ENCODE measurements around the gene TNFAIP8L2.
"Not testable (repeated sequence)": the region's sequence is repeated elsewhere in the genome, so short reads cannot be mapped to it uniquely, and the experiment has no call there.

The TNFAIP8L2 gene

GRCh38 chr1:151176514-151177045 is 20.1 kb downstream of the TNFAIP8L2 start:
- in situ Hi-C loops (cut with MboI; ENCODE audit: low sequenced_read_pairs, unreplicated experiment), result no loop called here

DNA sequence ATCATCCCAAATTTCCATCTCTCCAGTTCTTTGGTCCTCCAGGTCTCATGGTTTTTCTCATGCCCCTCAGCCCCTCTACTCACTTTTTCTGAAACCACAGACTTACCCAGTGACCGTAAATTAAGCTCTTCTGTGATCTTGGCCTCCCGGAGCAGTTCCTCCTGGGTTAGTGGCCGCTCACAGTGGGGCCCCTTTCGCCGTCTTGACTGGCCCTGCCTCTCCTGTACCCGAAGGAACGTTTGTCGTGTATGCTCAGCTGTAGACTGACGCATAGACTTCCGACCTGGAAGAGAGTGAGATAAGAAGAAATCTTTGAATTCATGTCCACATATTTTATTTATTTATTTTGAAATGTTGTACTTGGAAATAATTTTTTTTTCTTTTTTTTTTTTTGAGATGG is 27.8 kb downstream of the TNFAIP8L2 start:
- DNase-seq (ENCODE audit: low spot score), result no peak
- TF ChIP-seq CTCF (IDR thresholded peaks at IDR 0.05; ENCODE audit: borderline replicate concordance, control extremely low read depth, extremely low read depth, insufficient read depth, missing control alignments), result no peak
- in situ Hi-C loops (cut with MboI; ENCODE audit: low sequenced_read_pairs, unreplicated experiment), result no loop called here

More at GRCh38 chr1:151176514-151177045, 20.1 kb downstream of the TNFAIP8L2 start:
- DNase-seq (ENCODE audit: low spot score), result no peak
- TF ChIP-seq CTCF (IDR thresholded peaks at IDR 0.05; ENCODE audit: borderline replicate concordance, control extremely low read depth, extremely low read depth, insufficient read depth, missing control alignments), result no peak

- no peak for TF ChIP-seq CTCF (IDR thresholded peaks at IDR 0.05; ENCODE audit: borderline replicate concordance, control extremely low read depth, extremely low read depth, insufficient read depth, missing control alignments)
- in situ Hi-C loops (cut with MboI; ENCODE audit: low sequenced_read_pairs, unreplicated experiment), result no loop called here
- DNase-seq (ENCODE audit: low spot score), result no peak
Measured at GRCh38 chr1:151187205-151187604, 30.8 kb downstream of the TNFAIP8L2 start.

DNA sequence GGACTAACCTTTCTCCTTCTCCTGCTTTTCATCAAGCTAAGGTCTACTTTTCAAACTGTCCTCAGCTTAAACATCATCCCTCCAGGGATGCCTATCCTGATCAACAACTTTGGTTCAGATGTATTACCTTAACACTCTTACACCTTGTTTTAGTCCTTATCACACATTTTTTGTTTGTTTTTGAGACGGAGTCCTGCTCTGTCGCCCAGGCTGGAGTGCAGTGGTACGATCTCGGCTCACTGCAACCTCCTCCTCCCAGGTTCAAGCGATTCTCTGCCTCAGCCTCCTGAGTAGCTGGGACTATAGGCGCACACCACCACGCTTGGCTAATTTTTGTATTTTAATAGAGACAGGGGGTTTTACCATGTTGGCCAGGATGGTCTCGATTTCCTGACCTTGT is 32.2 kb downstream of the TNFAIP8L2 start:
- in situ Hi-C loops (cut with MboI; ENCODE audit: low sequenced_read_pairs, unreplicated experiment); DNase-seq (ENCODE audit: low spot score): not testable (repeated sequence)

DNA sequence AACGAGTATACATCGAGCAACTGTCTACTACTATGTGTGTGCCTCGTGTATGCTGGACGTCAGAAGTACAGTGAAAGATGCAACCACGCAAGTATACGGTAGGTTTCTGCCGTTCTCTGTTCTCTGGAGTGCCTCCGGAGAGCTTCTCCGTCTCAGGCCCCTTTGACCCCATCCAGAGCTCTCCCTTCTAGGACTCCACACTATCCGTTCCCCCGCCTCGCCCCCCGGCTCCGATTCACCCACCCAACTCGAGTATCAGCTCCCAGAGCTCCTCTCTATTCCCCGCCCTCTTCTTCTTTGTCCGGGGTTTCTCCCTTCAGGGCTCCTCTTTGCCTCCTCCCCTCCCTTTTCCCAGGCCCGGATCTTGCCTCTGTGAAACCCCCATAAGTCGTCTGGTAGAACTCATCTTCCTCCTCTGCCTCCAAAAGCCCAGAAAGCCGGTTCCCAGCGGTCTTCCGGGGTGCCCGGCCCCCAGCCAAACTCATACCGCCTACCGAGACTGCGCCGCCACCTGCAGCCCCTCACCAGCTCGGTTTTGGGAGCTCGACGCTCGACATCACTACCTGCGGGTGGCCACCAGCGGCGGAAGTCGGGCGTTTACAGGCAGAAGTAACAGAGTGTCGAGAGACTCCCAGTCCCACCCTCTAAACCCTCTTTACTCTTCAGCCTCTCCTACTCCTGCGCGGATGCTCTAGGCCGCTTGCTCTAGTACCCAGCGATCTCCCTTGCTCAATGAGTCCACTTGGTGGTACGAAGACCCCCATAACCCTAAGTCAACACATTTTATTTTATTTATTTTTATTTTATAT is 33.4 kb downstream of the TNFAIP8L2 start, which contains the start of gene VPS72:
Gene VPS72 (minus strand): TSS at position 561 of the 809 bp plus-strand sequence. CDS start 76 bp downstream, at position 485.
- in situ Hi-C loops (cut with MboI; ENCODE audit: low sequenced_read_pairs, unreplicated experiment), result no loop called here
- DNase-seq (ENCODE audit: low spot score), result peak; percentile 93
- TF ChIP-seq CTCF (IDR thresholded peaks at IDR 0.05; ENCODE audit: borderline replicate concordance, control extremely low read depth, extremely low read depth, insufficient read depth, missing control alignments), result no peak

GRCh38 chr1:151192047-151192446 is 35.6 kb downstream of the TNFAIP8L2 start:
- no peak for DNase-seq (ENCODE audit: low spot score)
- no peak for TF ChIP-seq CTCF (IDR thresholded peaks at IDR 0.05; ENCODE audit: borderline replicate concordance, control extremely low read depth, extremely low read depth, insufficient read depth, missing control alignments)
- in situ Hi-C loops (cut with MboI; ENCODE audit: low sequenced_read_pairs, unreplicated experiment), result no loop called here

GRCh38 chr1:151193304-151193703 is 36.9 kb downstream of the TNFAIP8L2 start:
- TF ChIP-seq CTCF (IDR thresholded peaks at IDR 0.05; ENCODE audit: borderline replicate concordance, control extremely low read depth, extremely low read depth, insufficient read depth, missing control alignments), result no peak
- in situ Hi-C loops (cut with MboI; ENCODE audit: low sequenced_read_pairs, unreplicated experiment), result no loop called here
- no peak for DNase-seq (ENCODE audit: low spot score)
